HG02642 (cell line): Measurements from ENCODE around the gene BARHL2.

Source experiments
- ATAC-seq: cut with Tn5 transposase; IDR thresholded peaks from one replicate; pipeline ENCODE4 v1.9.1; 2021; ENCODE audit warnings: mild to moderate bottlenecking; ENCODE audit not compliant: unreplicated experiment, poor library complexity

BARHL2 gene

GRCh38 chr1:90716552-90717355, at the start of gene BARHL2:
BARHL2 (minus strand) TSS chr1:90717302; CDS start chr1:90717195, 107 bp downstream.
- ATAC-seq = no peak

GRCh38 chr1:90763930-90764329, 46.8 kb upstream of the BARHL2 start:
- no peak for ATAC-seq

DNA sequence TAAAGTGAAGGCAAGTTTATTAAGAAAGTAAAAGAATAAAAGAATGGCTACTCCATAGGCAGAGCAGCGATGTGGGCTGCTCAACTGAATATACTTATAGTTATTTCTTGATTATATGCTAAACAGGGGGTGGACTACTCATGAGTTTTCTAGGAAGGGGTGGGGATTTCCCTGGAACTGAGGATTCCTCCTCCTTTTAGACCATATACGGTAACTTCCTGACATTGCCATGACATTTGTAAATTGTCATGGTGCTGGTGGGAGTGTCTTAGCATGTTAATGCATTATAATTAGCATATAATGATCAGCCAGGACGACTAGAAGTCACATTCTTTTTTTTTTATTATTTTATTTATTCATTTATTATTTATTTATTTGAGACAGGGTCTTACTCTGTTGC, 46.4 kb upstream of the BARHL2 start:
- no peak for ATAC-seq

- no peak for ATAC-seq
These were observed 44.9 kb upstream of the BARHL2 start for GRCh38 chr1:90761781-90762589.

GRCh38 chr1:90761156-90761555, 44.1 kb upstream of the BARHL2 start:
- no peak for ATAC-seq

GRCh38 chr1:90753556-90753955, 36.5 kb upstream of the BARHL2 start:
- no peak for ATAC-seq

GRCh38 chr1:90748668-90749067, 31.6 kb upstream of the BARHL2 start:
- ATAC-seq = no peak

- no peak for ATAC-seq
These were observed 29.8 kb upstream of the BARHL2 start for GRCh38 chr1:90746857-90747256.

DNA sequence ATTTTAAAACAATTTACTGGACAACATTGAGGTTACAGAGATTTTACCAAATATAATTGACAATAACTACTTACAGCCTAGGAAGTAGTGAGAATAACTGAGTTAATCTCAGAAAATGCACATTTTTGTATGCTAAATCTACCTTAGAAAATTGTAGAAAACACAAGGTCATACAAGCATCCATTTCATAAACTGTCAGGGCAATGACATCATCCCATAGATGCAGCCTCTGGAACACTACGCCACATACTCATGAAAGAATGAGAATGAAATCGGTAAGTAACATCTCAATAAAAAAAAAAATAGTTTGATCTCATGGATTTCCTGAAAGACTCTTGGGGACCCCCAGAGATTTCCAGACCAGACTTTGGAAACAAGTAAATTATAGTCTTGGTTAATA, 28.9 kb upstream of the BARHL2 start:
- no peak for ATAC-seq

DNA sequence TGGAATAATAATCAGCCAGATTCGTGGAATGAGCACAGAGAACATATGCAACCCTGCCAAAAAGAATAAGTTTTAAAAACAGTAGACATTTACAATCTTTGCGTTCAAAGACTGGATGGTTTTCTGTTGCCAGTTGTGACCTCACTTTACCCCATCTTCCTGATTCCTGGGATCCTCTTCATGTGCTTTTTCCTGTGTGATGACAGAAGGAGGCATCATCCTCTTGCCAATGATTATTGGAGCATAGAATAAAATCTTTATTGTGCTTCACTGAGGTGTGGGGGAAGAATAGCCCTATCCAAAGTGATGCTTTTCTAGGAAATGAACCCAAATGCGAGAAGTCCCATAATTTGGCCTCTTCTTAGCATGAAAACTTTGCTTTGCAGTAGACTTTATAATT, 15.0 kb upstream of the BARHL2 start:
- ATAC-seq = no peak

DNA sequence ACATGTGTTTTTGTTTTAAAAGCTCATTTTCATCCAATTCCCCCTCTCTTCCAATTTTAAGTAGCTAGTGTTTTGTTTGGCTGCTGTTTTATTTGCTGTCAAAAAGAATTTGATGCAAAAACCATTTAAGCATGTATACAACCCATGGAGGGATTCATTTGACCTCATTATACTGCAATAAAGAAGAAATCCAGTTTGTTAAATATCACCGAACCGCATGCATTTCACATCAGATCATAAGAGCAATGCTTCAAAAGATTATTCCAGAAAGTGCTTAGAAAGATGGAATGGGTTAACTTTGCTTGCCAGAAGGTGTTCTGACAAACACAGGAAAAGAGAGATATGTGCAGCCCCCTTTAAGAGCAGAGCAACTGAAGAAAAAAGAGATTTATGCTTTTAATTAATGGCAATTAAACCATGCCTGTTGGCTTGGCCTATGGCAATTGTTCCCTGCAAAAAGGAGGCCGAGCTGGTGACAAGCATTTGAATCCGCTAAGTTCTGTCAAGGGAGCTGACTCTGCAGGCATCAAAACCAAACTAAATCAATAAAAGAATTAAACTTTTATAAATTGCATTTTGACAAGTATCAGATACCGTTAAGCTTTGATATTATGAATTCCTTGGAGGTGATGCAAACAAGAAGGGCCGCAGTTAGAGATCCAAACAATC, 14.4 kb upstream of the BARHL2 start:
- no peak for ATAC-seq

GRCh38 chr1:90730243-90731022, 13.3 kb upstream of the BARHL2 start:
- ATAC-seq = no peak

- no peak for ATAC-seq
These were observed 12.6 kb upstream of the BARHL2 start for GRCh38 chr1:90729504-90730242.

GRCh38 chr1:90728502-90729287, 11.6 kb upstream of the BARHL2 start:
- no peak for ATAC-seq

GRCh38 chr1:90727917-90728501, 10.9 kb upstream of the BARHL2 start:
- ATAC-seq = no peak

DNA sequence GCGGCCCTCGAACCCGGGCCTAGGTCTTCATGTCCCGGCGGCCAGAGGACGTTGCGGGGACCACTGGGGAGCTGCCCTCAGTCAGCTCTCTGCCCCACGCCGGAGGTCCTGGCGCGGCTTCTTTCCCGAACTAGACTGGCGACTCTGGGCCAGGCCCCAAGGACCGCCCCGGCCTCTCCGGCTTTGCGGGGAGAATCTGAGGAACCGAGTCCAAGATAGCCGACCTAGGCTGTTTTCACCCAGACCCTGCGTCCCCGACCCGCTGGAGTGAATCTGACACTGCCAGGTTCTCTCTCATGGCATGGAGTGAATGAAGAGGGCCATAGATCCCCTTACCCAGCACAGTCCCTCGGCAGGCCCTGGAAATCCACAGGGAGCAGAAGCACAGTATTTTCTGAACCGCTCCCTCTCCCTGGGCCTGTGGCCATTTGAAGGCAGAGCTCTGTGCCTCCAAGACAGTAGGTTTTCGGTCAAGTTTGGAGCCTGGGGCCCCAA, 9.9 kb upstream of the BARHL2 start:
- no peak for ATAC-seq

DNA sequence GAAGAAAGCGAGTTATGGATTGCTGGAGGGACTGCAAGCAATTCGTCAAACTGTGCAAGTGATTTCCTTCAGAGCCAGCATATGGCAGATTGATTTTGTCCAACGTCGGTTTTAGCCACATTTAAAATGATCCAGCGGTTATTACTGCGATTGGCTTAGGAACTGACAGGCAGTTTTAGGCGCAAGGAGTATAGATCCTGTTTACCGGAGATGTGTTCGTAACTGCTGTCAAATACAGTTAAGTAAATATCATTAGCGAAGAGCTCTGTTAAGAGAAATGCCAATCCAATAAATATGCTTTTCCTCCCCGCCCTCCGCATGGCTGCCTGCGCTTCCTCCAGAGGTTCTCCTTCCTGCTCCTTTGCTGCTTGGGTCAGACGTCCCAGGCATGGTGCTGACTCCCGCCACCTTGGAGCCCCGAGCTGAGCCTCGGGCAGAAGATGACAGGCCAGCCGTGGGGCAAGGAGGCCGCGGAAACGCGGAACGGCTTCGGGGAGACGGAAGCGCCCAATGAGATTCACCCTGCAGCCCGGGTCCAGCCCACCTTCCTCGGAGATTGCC, 9.4 kb upstream of the BARHL2 start:
- ATAC-seq = no peak
